Thyroid gland (tissue), 4 donors: ENCODE measurements around the gene ZBED4. TPM values are rescaled to one million over a fixed set of nuclear protein-coding genes. Genes with fewer than 3 reads are reported as not detected.

Source experiments
- DNase-seq, 2 donors: peaks; one replicate each; pipeline ENCODE4 v3.0.0-alpha.2; 2019
- H3K27ac ChIP-seq, 3 donors: fragments of 200-600 bp; sonication (generic); 1 replicate in 2 of 3; 2 replicates in 1 of 3; pipeline ENCODE4 v1.5.1; 2016 to 2019; ENCODE audit warnings: mild to moderate bottlenecking in 1 of 3, moderate library complexity in 1 of 3
- H3K27me3 ChIP-seq: fragments of 200-600 bp; sonication (generic); one replicate; pipeline ENCODE4 v1.5.1; 2019
- H3K36me3 ChIP-seq, 2 donors: fragments of 200-600 bp; sonication (generic); one replicate each; pipeline ENCODE4 v1.5.1; 2016 to 2019
- H3K4me1 ChIP-seq, 2 donors: fragments of 200-600 bp; sonication (generic); one replicate each; pipeline ENCODE4 v1.5.1; 2017 to 2019
- H3K4me3 ChIP-seq, 3 donors: fragments of 200-600 bp; sonication (generic); replicated peaks in 1 of 3; 1 replicate in 2 of 3; 2 replicates in 1 of 3; pipeline ENCODE4 v1.5.1; 2016; ENCODE audit warnings: mild to moderate bottlenecking in 1 of 3
- H3K9me3 ChIP-seq: fragments of 200-600 bp; sonication (generic); one replicate; pipeline ENCODE4 v1.5.1; 2017
- CTCF ChIP-seq, 6 experiments: fragments of 200-600 bp in 3 of 6; fragments of 450-650 bp in 3 of 6; sonication (generic) in 3 of 6; IDR thresholded peaks; one replicate each; pipeline ENCODE4 v1.5.1; 2016 to 2019; ENCODE audit warnings: antibody characterized with exemption in 6 of 6, mild to moderate bottlenecking in 2 of 6, inconsistent platforms in 1 of 6, moderate library complexity in 1 of 6
- POLR2A ChIP-seq, 2 donors: fragments of 450-650 bp; IDR thresholded peaks; one replicate each; pipeline ENCODE4 v1.6.1; 2017; ENCODE audit warnings: antibody characterized with exemption in 2 of 2, mild to moderate bottlenecking in 2 of 2, moderate library complexity in 1 of 2
- WGBS, 2 donors: methylation state at CpG; one replicate each; pipeline ENCODE4 v1.1.5; 2017; 5-methylcytosine and 5-hydroxymethylcytosine counted together
- intact Hi-C: fragments of 100-400 bp; cut with DNase I; formaldehyde crosslinking; loops from one replicate; pipeline ENCODE4 v1.15.1; 2023
- total RNA-seq, 4 donors: library from RNA; depleted of rRNA; stranded (reverse); fragments of >200 nt; gene quantifications; one replicate each; pipeline ENCODE4 v1.2.3, GENCODE V29; 2016

Gene ZBED4
- total RNA-seq, 4 donors from 2014 or later: 9.4 to 15.8 (median 10.1) TPM

GRCh38 chr22:49922926-49923325, 69.3 kb downstream of the ZBED4 start:
- no peak for DNase-seq
- H3K4me3 ChIP-seq: no peak overlapping the region
- 93 to 98% methylated on average over 7 to 23 of the region's 25 CpGs for WGBS, 2 donors

DNA sequence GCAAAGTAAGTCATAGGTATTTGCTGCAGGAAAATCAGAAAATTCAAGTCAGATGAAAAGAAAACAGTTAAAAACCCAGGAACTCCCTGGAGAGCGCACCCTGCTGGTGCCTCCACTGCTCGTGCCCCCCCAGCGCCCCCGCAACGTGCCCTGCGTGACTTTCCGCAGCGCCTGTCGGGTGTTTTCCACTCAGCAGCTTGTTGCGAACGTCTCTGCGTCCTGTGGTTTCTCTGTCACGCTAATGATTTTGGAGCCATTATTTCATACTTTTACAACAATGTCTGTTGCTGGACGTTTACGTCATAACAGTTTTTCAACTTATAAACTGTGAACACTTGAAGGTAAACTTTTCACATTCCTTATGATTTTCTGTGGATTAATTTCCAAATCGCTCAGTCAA, 69.8 kb downstream of the ZBED4 start:
- intact Hi-C loops: loop anchor here (10.0 kb wide), 2 partner anchors 159 to 291 kb away; no protein-coding TSS in a partner anchor
- H3K27ac ChIP-seq: no peak overlapping the region
- 83% methylated on average over 16 of the region's 16 CpGs for WGBS, 2 donors
- no peak for DNase-seq
- H3K4me1 ChIP-seq: peaks cover 7 to 8% of the 10 kb centered on the region in 2 donors
- no peak for TF ChIP-seq POLR2A (IDR thresholded peaks at IDR 0.05)
- TF ChIP-seq CTCF (IDR thresholded peaks at IDR 0.05): no peak
- H3K36me3 ChIP-seq: peaks cover 0 to 35% of the 10 kb centered on the region in 2 donors
- no peak overlapping the region for H3K4me3 ChIP-seq
- H3K27me3 ChIP-seq: no peaks in the 10 kb centered on the region
- no peaks in the 10 kb centered on the region for H3K9me3 ChIP-seq

More at GRCh38 chr22:49922926-49923325, 69.3 kb downstream of the ZBED4 start:
- TF ChIP-seq CTCF (IDR thresholded peaks at IDR 0.05): no peak
- TF ChIP-seq POLR2A (IDR thresholded peaks at IDR 0.05): no peak
- H3K4me1 ChIP-seq: peaks cover 7 to 8% of the 10 kb centered on the region in 2 donors
- H3K36me3 ChIP-seq: peaks cover 0 to 35% of the 10 kb centered on the region in 2 donors
- no peaks in the 10 kb centered on the region for H3K27me3 ChIP-seq
- intact Hi-C loops: loop anchor here (10.0 kb wide), 2 partner anchors 158 to 292 kb away; no protein-coding TSS in a partner anchor
- H3K27ac ChIP-seq: no peak overlapping the region
- no peaks in the 10 kb centered on the region for H3K9me3 ChIP-seq

DNA sequence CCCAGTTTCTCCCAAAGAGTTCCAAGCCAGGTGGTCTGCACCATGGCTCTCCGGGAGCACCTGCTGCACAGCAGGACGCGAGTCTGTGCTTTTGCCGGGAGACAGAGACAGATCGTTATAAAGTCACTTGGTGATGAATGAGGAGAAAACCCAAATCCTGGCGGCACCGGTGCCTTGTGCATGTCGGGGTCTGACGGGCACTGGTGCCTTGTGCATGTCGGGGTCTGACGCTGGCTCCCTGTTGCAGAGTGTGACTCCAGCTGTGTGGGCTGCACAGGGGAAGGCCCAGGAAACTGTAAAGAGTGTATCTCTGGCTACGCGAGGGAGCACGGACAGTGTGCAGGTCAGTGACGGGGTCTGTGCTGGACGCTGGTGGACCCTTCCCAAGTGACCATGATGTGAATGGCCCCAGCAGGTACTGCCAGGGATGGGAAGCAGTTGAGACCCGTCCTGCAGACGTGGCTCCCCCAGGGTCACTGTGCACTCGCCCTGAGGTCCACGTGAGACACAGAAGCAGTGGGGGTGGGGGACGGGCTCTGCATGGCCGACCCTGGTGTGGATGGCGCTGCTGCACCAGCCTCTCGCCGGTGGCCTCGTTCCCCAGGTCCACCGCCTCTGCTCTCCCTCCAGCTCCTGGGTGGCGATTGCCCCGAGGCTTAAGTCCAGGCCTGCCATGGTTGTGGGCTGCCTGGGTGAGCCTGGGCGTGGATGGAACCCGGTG, 70.6 kb downstream of the ZBED4 start:
- WGBS, 2 donors: 89 to 91% methylated on average over 7 to 28 of the region's 31 CpGs
- no peaks in the 10 kb centered on the region for H3K27me3 ChIP-seq
- no peaks in the 10 kb centered on the region for H3K9me3 ChIP-seq
- H3K4me1 ChIP-seq: peaks cover 3 to 9% of the 10 kb centered on the region in 2 donors
- intact Hi-C loops: loop anchor here (10.0 kb wide), 2 partner anchors 159 to 291 kb away; no protein-coding TSS in a partner anchor
- TF ChIP-seq CTCF (IDR thresholded peaks at IDR 0.05) (no peak), POLR2A (IDR thresholded peaks at IDR 0.05) (no peak)
- H3K4me3 ChIP-seq: no peak overlapping the region
- no peak for DNase-seq
- H3K36me3 ChIP-seq: peaks cover 0 to 35% of the 10 kb centered on the region in 2 donors
- no peak overlapping the region for H3K27ac ChIP-seq

GRCh38 chr22:49925525-49926128, 72.0 kb downstream of the ZBED4 start:
- Histone ChIP-seq H3K36me3 (peaks cover 0 to 30% of the 10 kb centered on the region in 2 donors), H3K27ac (no peak overlapping the region), H3K4me3 (no peak overlapping the region), H3K4me1 (peaks cover 2 to 18% of the 10 kb centered on the region in 2 donors), H3K9me3 (no peaks in the 10 kb centered on the region), H3K27me3 (no peaks in the 10 kb centered on the region)
- WGBS, 2 donors: 90 to 94% methylated on average over 20 to 24 of the region's 24 CpGs
- no peak for DNase-seq
- intact Hi-C loops: loop anchor here (5.0 to 10.0 kb wide), 3 partner anchors 67 to 289 kb away; no protein-coding TSS in a partner anchor
- no peak for TF ChIP-seq POLR2A (IDR thresholded peaks at IDR 0.05)
- no peak for TF ChIP-seq CTCF (IDR thresholded peaks at IDR 0.05)

GRCh38 chr22:49926916-49927315, 73.3 kb downstream of the ZBED4 start:
- Histone ChIP-seq H3K27ac (no peak overlapping the region), H3K27me3 (no peaks in the 10 kb centered on the region), H3K4me3 (no peak overlapping the region), H3K36me3 (peaks cover 0 to 24% of the 10 kb centered on the region in 2 donors), H3K9me3 (no peaks in the 10 kb centered on the region), H3K4me1 (peaks cover 9 to 31% of the 10 kb centered on the region in 2 donors)
- WGBS, 2 donors: 80 to 87% methylated on average over 16 to 17 of the region's 18 CpGs
- no peak for DNase-seq
- intact Hi-C loops: loop anchor here (5.0 to 10.0 kb wide), 3 partner anchors 65 to 288 kb away; no protein-coding TSS in a partner anchor
- TF ChIP-seq CTCF (IDR thresholded peaks at IDR 0.05) (no peak), POLR2A (IDR thresholded peaks at IDR 0.05) (no peak)
